Natural killer cell (primary cell): Measurements from ENCODE around the gene TMEM168. TPM values are rescaled to one million over a fixed set of nuclear protein-coding genes. Genes with fewer than 3 reads are reported as not detected.

Experiments used
- ATAC-seq, 3 donors: fragments of 150-1000 bp in 2 of 3; fragments of 200-7000 bp in 1 of 3; cut with Tn5 transposase; 1 replicate in 1 of 3; 2 replicates in 2 of 3; pipeline ENCODE4 v1.10.0; 2021; ENCODE audit warnings: mild to moderate bottlenecking in 2 of 3, moderate library complexity in 2 of 3
- DNase-seq, 2 donors: peaks; one replicate each; pipeline versions ENCODE4 v3.0.0 to v3.0.0-alpha.2; 2013 to 2021; ENCODE audit warnings: mixed read lengths in 1 of 2
- H3K27ac ChIP-seq: one replicate; pipeline ENCODE4 v1.5.1; 2013; ENCODE audit warnings: mild to moderate bottlenecking, low read length
- H3K27me3 ChIP-seq: one replicate; pipeline ENCODE4 v1.6.1; 2013; ENCODE audit warnings: low read length; ENCODE audit not compliant: control insufficient read depth, insufficient read depth
- H3K36me3 ChIP-seq: one replicate; pipeline ENCODE4 v1.6.1; 2013; ENCODE audit warnings: low read length; ENCODE audit not compliant: control insufficient read depth, insufficient read depth
- H3K4me1 ChIP-seq: one replicate; pipeline ENCODE4 v1.6.1; 2013; ENCODE audit warnings: low read length; ENCODE audit not compliant: control insufficient read depth, insufficient read depth
- H3K4me3 ChIP-seq: one replicate; pipeline ENCODE4 v1.5.1; 2013; ENCODE audit warnings: low read length
- H3K9me3 ChIP-seq: one replicate; pipeline ENCODE4 v1.6.1; 2013; ENCODE audit warnings: low read length; ENCODE audit not compliant: control insufficient read depth, insufficient read depth
- H3K27ac Mint-ChIP-seq, 2 donors: one replicate each; pipeline ENCODE4 v1.8.0; 2022; ENCODE audit warnings: mild to moderate bottlenecking in 2 of 2, mixed read lengths in 2 of 2, moderate library complexity in 1 of 2
- H3K27me3 Mint-ChIP-seq, 2 donors: one replicate each; pipeline ENCODE4 v1.8.0; 2022; ENCODE audit warnings: low read depth in 2 of 2, mixed read lengths in 2 of 2
- H3K36me3 Mint-ChIP-seq: one replicate; pipeline ENCODE4 v1.8.0; 2022; ENCODE audit warnings: mixed read lengths
- H3K4me1 Mint-ChIP-seq, 2 donors: one replicate each; pipeline ENCODE4 v1.8.0; 2022; ENCODE audit warnings: mixed read lengths in 2 of 2
- H3K4me3 Mint-ChIP-seq: one replicate; pipeline ENCODE4 v1.8.0; 2022; ENCODE audit warnings: mild to moderate bottlenecking, moderate library complexity, mixed read lengths
- H3K9me3 Mint-ChIP-seq, 2 donors: one replicate each; pipeline ENCODE4 v1.8.0; 2022; ENCODE audit warnings: mixed read lengths in 2 of 2
- CTCF ChIP-seq: fragments of 200-600 bp; IDR thresholded peaks from one replicate; pipeline ENCODE4 v1.8.0; 2022; ENCODE audit warnings: antibody characterized with exemption
- WGBS: methylation state at CpG from one replicate; pipeline ENCODE4 v1.1.7; 2013; ENCODE audit warnings: missing lambda C conversion rate; ENCODE audit not compliant: insufficient coverage; 5-methylcytosine and 5-hydroxymethylcytosine counted together
- intact Hi-C: fragments of 100-400 bp; cut with micrococcal nuclease; formaldehyde crosslinking; loops from one replicate; pipeline ENCODE4 v1.14.2; 2022
- total RNA-seq, 4 donors: library from RNA; stranded (reverse); fragments of 120-200 nt in 1 of 4; gene quantifications; one replicate each; pipeline versions ENCODE4 v1.2.3 to v1.2.4, GENCODE V29; 2013 to 2022

Gene TMEM168
- total RNA-seq, 3 donors from 2014 or later (not counting 1 experiment from before 2014, with no cell fraction given): 18.2 to 21.0 (median 20.0) TPM

- H3K27me3 Mint-ChIP-seq: peaks cover 0 to 7% of the 10 kb centered on the region in 2 donors
- Histone ChIP-seq H3K27ac (no peak overlapping the region), H3K4me3 (no peak overlapping the region), H3K9me3 (no peaks in the 10 kb centered on the region), H3K36me3 (no peaks in the 10 kb centered on the region), H3K27me3 (peaks cover 3% of the 10 kb centered on the region), H3K4me1 (no peaks in the 10 kb centered on the region)
- DNase-seq (no peak), ATAC-seq (no peak)
- no peak for TF ChIP-seq CTCF
- H3K36me3 Mint-ChIP-seq: no peaks in the 10 kb centered on the region
- H3K9me3 Mint-ChIP-seq: peaks cover 5 to 7% of the 10 kb centered on the region in 2 donors
- H3K27ac Mint-ChIP-seq: no peak overlapping the region
- intact Hi-C loops: no loop called here
- WGBS: 77% methylated on average over 4 of the region's 4 CpGs
- no peak overlapping the region for H3K4me3 Mint-ChIP-seq
- no peaks in the 10 kb centered on the region for H3K4me1 Mint-ChIP-seq
Measured at GRCh38 chr7:112723416-112723815, 66.8 kb downstream of the TMEM168 start.

GRCh38 chr7:112721366-112721765, 68.8 kb downstream of the TMEM168 start:
- H3K27me3 Mint-ChIP-seq: peaks cover 0 to 5% of the 10 kb centered on the region in 2 donors
- no peak overlapping the region for H3K4me3 Mint-ChIP-seq
- WGBS: 51% methylated on average over 1 of the region's 1 CpG
- DNase-seq (no peak), ATAC-seq (no peak)
- intact Hi-C loops: no loop called here
- H3K4me1 ChIP-seq: no peaks in the 10 kb centered on the region
- no peaks in the 10 kb centered on the region for H3K36me3 ChIP-seq
- no peak overlapping the region for H3K27ac ChIP-seq
- peaks cover 0 to 3% of the 10 kb centered on the region in 2 donors for H3K9me3 Mint-ChIP-seq
- H3K36me3 Mint-ChIP-seq: no peaks in the 10 kb centered on the region
- H3K27ac Mint-ChIP-seq: no peak overlapping the region
- H3K4me3 ChIP-seq: no peak overlapping the region
- peaks cover 3% of the 10 kb centered on the region for H3K27me3 ChIP-seq
- TF ChIP-seq CTCF: no peak
- H3K9me3 ChIP-seq: no peaks in the 10 kb centered on the region
- H3K4me1 Mint-ChIP-seq: no peaks in the 10 kb centered on the region

GRCh38 chr7:112715525-112715924, 74.7 kb downstream of the TMEM168 start:
- H3K27me3 ChIP-seq: no peaks in the 10 kb centered on the region
- ATAC-seq: no peak
- TF ChIP-seq CTCF: no peak

GRCh38 chr7:112714917-112715316, 75.3 kb downstream of the TMEM168 start:
- H3K27ac Mint-ChIP-seq: no peak overlapping the region
- ATAC-seq (no peak), DNase-seq (no peak)
- no peak overlapping the region for H3K4me3 ChIP-seq
- TF ChIP-seq CTCF: no peak
- no peaks in the 10 kb centered on the region for H3K27me3 ChIP-seq
- whole genome bisulfite sequencing: 94% methylated on average over 2 of the region's 2 CpGs
- no peaks in the 10 kb centered on the region for H3K4me1 ChIP-seq
- peaks cover 0 to under 1% of the 10 kb centered on the region in 2 donors for H3K27me3 Mint-ChIP-seq
- no peaks in the 10 kb centered on the region for H3K9me3 ChIP-seq
- H3K36me3 Mint-ChIP-seq: no peaks in the 10 kb centered on the region
- H3K4me1 Mint-ChIP-seq: no peaks in the 10 kb centered on the region
- no peak overlapping the region for H3K27ac ChIP-seq
- intact Hi-C loops: no loop called here
- no peaks in the 10 kb centered on the region for H3K36me3 ChIP-seq
- peaks cover 0 to 3% of the 10 kb centered on the region in 2 donors for H3K9me3 Mint-ChIP-seq
- no peak overlapping the region for H3K4me3 Mint-ChIP-seq

More at GRCh38 chr7:112715525-112715924, 74.7 kb downstream of the TMEM168 start:
- intact Hi-C loops: no loop called here
- H3K27ac ChIP-seq: no peak overlapping the region
- peaks cover 0 to 3% of the 10 kb centered on the region in 2 donors for H3K9me3 Mint-ChIP-seq
- H3K36me3 ChIP-seq: no peaks in the 10 kb centered on the region
- no peaks in the 10 kb centered on the region for H3K4me1 Mint-ChIP-seq
- H3K27ac Mint-ChIP-seq: no peak overlapping the region
- no peaks in the 10 kb centered on the region for H3K27me3 Mint-ChIP-seq
- H3K4me1 ChIP-seq: no peaks in the 10 kb centered on the region
- no peaks in the 10 kb centered on the region for H3K9me3 ChIP-seq
- no peak overlapping the region for H3K4me3 Mint-ChIP-seq
- H3K4me3 ChIP-seq: no peak overlapping the region
- H3K36me3 Mint-ChIP-seq: no peaks in the 10 kb centered on the region
- no peak for DNase-seq
- WGBS: 93% methylated on average over 4 of the region's 4 CpGs
